ENCODE data around the gene CREB1.

Gene CREB1

GRCh38 chr2:207525296-207525695 lies 4.5 kb upstream of the CREB1 start:
- DNase-seq (ENCODE audit: low read depth) = no peak
- TF ChIP-seq, protein P1, sequence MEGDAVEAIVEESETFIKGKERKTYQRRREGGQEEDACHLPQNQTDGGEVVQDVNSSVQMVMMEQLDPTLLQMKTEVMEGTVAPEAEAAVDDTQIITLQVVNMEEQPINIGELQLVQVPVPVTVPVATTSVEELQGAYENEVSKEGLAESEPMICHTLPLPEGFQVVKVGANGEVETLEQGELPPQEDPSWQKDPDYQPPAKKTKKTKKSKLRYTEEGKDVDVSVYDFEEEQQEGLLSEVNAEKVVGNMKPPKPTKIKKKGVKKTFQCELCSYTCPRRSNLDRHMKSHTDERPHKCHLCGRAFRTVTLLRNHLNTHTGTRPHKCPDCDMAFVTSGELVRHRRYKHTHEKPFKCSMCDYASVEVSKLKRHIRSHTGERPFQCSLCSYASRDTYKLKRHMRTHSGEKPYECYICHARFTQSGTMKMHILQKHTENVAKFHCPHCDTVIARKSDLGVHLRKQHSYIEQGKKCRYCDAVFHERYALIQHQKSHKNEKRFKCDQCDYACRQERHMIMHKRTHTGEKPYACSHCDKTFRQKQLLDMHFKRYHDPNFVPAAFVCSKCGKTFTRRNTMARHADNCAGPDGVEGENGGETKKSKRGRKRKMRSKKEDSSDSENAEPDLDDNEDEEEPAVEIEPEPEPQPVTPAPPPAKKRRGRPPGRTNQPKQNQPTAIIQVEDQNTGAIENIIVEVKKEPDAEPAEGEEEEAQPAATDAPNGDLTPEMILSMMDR (conservative IDR thresholded peaks at IDR 0.05; ENCODE audit: low read depth, low read length) = no peak
- H3K4me3 ChIP-seq (ENCODE audit: low read depth, low read length) = no peak overlapping the region

- peak; percentile 49 for DNase-seq (ENCODE audit: low read depth)
- TF ChIP-seq, protein P1 (conservative IDR thresholded peaks at IDR 0.05; ENCODE audit: low read depth, low read length) = peak; percentile 45
- H3K4me3 ChIP-seq (ENCODE audit: low read depth, low read length) = peak overlapping the region; percentile 92
Measured at GRCh38 chr2:207528980-207529329, 807 bp upstream of the CREB1 start.

GRCh38 chr2:207530160-207531031 lies 634 bp downstream of the CREB1 start:
- peak overlapping the region; percentile 92 for H3K4me3 ChIP-seq (ENCODE audit: low read depth, low read length)
- DNase-seq (ENCODE audit: low read depth) = peak; percentile 51

GRCh38 chr2:207531032-207531952 lies 1.5 kb downstream of the CREB1 start:
- H3K4me3 ChIP-seq (ENCODE audit: low read depth, low read length) = peak overlapping the region; percentile 92
- TF ChIP-seq, protein P1 (conservative IDR thresholded peaks at IDR 0.05; ENCODE audit: low read depth, low read length) = no peak
- DNase-seq (ENCODE audit: low read depth) = peak; percentile 36

More at GRCh38 chr2:207530160-207531031, 634 bp downstream of the CREB1 start:
- TF ChIP-seq, protein P1 (conservative IDR thresholded peaks at IDR 0.05; ENCODE audit: low read depth, low read length) = no peak

DNA sequence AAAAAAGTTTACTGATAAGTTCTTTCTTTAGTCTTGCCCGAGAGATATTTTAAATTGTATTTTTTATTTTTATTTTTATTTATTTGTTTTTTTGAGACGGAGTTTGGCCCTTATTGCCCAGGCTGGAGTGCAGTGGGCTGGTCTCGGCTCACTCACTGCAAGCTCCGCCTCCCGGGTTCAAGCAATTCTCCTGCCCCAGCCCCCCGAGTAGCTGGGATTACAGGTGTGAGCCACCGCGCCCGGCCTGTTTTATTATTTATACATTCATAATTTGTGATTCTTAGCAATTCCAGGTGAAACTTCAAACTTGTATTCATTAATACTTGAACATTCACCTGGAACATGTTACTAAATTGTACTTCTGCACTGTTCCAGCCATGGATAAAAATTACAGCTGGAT lies 2.9 kb downstream of the CREB1 start:
- no peak for DNase-seq (ENCODE audit: low read depth)
- TF ChIP-seq, protein P1 (conservative IDR thresholded peaks at IDR 0.05; ENCODE audit: low read depth, low read length) = no peak
- no peak overlapping the region for H3K4me3 ChIP-seq (ENCODE audit: low read depth, low read length)

- no peak overlapping the region for H3K4me3 ChIP-seq (ENCODE audit: low read depth, low read length)
- TF ChIP-seq, protein P1 (conservative IDR thresholded peaks at IDR 0.05; ENCODE audit: low read depth, low read length) = no peak
- DNase-seq (ENCODE audit: low read depth) = no peak
Measured at GRCh38 chr2:207533461-207534008, 3.8 kb downstream of the CREB1 start.

Measured in choroid plexus epithelial cell (primary cell).